Neural cell (in vitro differentiated cells): Measurements from ENCODE around the gene PNMA3. TPM values are rescaled to one million over a fixed set of nuclear protein-coding genes. Genes with fewer than 3 reads are reported as not detected.
"Not testable (repeated sequence)": the region's sequence is repeated elsewhere in the genome, so short reads cannot be mapped to it uniquely, and the experiment has no call there.

Experiments
- H2AFZ ChIP-seq: fragments of 200-600, 300-800 bp; sonication (generic), shearing (Covaris generic); 2 replicates; pipeline ENCODE4 v1.6.0; 2014; ENCODE audit warnings: low read depth, mild to moderate bottlenecking, antibody characterized with exemption, low read length, moderate library complexity
- H3F3A ChIP-seq: fragments of 200-600 bp; shearing (Covaris generic); 2 replicates; pipeline ENCODE4 v1.6.1; 2016; ENCODE audit warnings: mild to moderate bottlenecking, moderate library complexity, mixed read lengths, antibody characterized with exemption, low read length; ENCODE audit not compliant: insufficient read depth, poor library complexity, severe bottlenecking
- H3K27ac ChIP-seq: fragments of 200-600, 300-800 bp; sonication (generic), shearing (Covaris generic); 2 replicates; pipeline ENCODE4 v1.5.1; 2014; ENCODE audit warnings: mild to moderate bottlenecking, low read length, moderate library complexity
- H3K27me3 ChIP-seq: fragments of 300-800, 200-600 bp; sonication (generic), shearing (Covaris generic); 2 replicates; pipeline ENCODE4 v1.6.0; 2014; ENCODE audit warnings: mild to moderate bottlenecking, low read depth, low read length, moderate library complexity; ENCODE audit not compliant: insufficient read depth
- H3K36me3 ChIP-seq: fragments of 300-800, 200-600 bp; sonication (generic), shearing (Covaris generic); 2 replicates; pipeline ENCODE4 v1.5.1; 2014; ENCODE audit warnings: mild to moderate bottlenecking, antibody characterized with exemption, low read length, moderate library complexity; ENCODE audit not compliant: insufficient read depth
- H3K4me2 ChIP-seq: fragments of 300-800, 200-600 bp; sonication (generic), shearing (Covaris generic); 2 replicates; pipeline ENCODE4 v1.6.0; 2014; ENCODE audit warnings: mild to moderate bottlenecking, low read length
- H3K4me3 ChIP-seq: fragments of 300-800, 200-600 bp; sonication (generic), shearing (Covaris generic); 2 replicates; pipeline ENCODE4 v1.5.1; 2014; ENCODE audit warnings: mild to moderate bottlenecking, low read length, moderate library complexity
- H3K79me2 ChIP-seq: fragments of 200-600 bp; shearing (Covaris generic); replicated peaks from 2 replicates; pipeline ENCODE4 v1.6.0; 2014; ENCODE audit warnings: mild to moderate bottlenecking, low read length, moderate library complexity; ENCODE audit not compliant: insufficient read depth
- H3K9ac ChIP-seq: fragments of 300-800, 200-600 bp; sonication (generic), shearing (Covaris generic); 2 replicates; pipeline ENCODE4 v1.6.1; 2016; ENCODE audit warnings: mild to moderate bottlenecking, low read length, mixed read lengths
- H3K9me2 ChIP-seq: fragments of 200-600 bp; shearing (Covaris generic); 2 replicates; pipeline ENCODE4 v1.6.1; 2016; ENCODE audit warnings: mild to moderate bottlenecking, low read length, mixed read lengths; ENCODE audit not compliant: insufficient read depth
- H3K9me3 ChIP-seq: fragments of 200-600, 300-800 bp; sonication (generic), shearing (Covaris generic); 2 replicates; pipeline ENCODE4 v1.6.1; 2016; ENCODE audit warnings: mild to moderate bottlenecking, mixed run types, low read length, moderate library complexity, mixed read lengths
- H4K20me1 ChIP-seq: fragments of 200-600 bp; shearing (Covaris generic); 2 replicates; pipeline ENCODE4 v1.6.1; 2016; ENCODE audit warnings: mild to moderate bottlenecking, mixed run types; ENCODE audit not compliant: insufficient read depth
- polyA plus RNA-seq: library from polyadenylated mRNA; depleted of rRNA; stranded (reverse); fragments of >200 nt; gene quantifications from 2 replicates; pipeline ENCODE4 v1.2.3, GENCODE V29; 2014
- small RNA-seq, 3 experiments: library from RNA; depleted of rRNA; stranded (forward); fragments of <200 nt; gene quantifications; one replicate each; pipeline ENCODE3, GENCODE V24; 2012

The PNMA3 gene
- polyA plus RNA-seq, 1 donor from 2014 or later, result 3.2 TPM

DNA sequence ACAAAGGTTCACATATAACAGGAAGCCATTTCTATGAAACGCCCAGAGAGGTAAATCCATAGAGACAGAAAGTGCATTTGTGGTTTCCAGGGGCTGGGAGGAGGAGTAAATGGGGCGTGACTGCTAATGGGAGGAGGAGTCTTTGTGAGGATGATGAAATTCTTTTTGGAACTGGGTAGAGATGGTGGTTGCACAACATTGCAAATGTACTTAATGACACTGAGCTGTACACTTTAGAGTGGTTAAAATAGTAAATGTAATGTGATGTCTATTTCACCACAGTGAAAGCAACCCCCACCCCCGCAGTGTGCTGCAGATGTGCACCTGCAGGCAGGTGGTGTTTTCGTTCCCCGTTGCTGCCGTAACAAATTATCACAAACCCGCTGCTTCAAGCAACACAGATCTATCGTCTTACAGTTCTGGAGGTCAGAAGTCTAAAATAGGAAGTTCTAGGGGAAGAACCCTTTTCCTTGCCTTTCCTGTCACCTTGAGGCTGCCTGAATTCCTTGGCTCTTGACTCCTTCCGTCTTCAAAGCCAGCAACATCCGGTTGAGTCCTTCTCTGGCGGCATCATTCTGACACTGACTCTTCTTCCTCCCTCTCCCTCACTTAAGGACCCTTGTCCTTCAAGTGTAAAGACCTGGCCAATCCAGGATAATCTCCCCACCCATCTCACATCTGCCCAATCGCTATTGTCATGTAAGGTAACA is 50.0 kb downstream of the PNMA3 start:
- not testable (repeated sequence) for H3K79me2 ChIP-seq, H3K36me3 ChIP-seq, H4K20me1 ChIP-seq, H3K9ac ChIP-seq, H3K27me3 ChIP-seq, H3K4me3 ChIP-seq, H3F3A ChIP-seq, H3K9me2 ChIP-seq, H3K9me3 ChIP-seq, H3K27ac ChIP-seq, H3K4me2 ChIP-seq, H2AFZ ChIP-seq

Small RNAs within 50 kb of the gene (small RNA-seq; reads per million reads assigned to genes)
- gene AC243428.1, result 0 reads per million in 3 experiments

Other genes starting within 250 kb of the PNMA3 start
- 138 and 163 TPM in 2 replicates for gene CETN2, start 225.7 kb upstream of the PNMA3 start, polyA plus RNA-seq
- 18.4 and 21.7 TPM in 2 replicates for gene NSDHL, start 225.4 kb upstream of the PNMA3 start, polyA plus RNA-seq
- gene ZNF185, start 158.4 kb upstream of the PNMA3 start, polyA plus RNA-seq, result 2.8 and 3.8 TPM in 2 replicates
- 1.0 and 1.4 TPM in 2 replicates for gene PNMA5, start 62.4 kb upstream of the PNMA3 start, polyA plus RNA-seq
- 11.3 and 13.6 TPM in 2 replicates for gene PNMA6A, start 16.0 kb downstream of the PNMA3 start, polyA plus RNA-seq
- gene MAGEA1, start 122.8 kb downstream of the PNMA3 start, polyA plus RNA-seq, result not detected in 2 replicates